Neural progenitor cell (in vitro differentiated cells): Measurements from ENCODE around the gene DAPL1. TPM values are rescaled to one million over a fixed set of nuclear protein-coding genes. Genes with fewer than 3 reads are reported as not detected.
"Not testable (repeated sequence)": the region's sequence is repeated elsewhere in the genome, so short reads cannot be mapped to it uniquely, and the experiment has no call there.

ENCODE experiments used
- DNase-seq: peaks from one replicate; pipeline ENCODE4 v3.0.0-alpha.2; 2016; ENCODE audit warnings: low spot score
- H2AFZ ChIP-seq: fragments of 200-600 bp; sonication (generic); replicated peaks from 2 replicates; pipeline ENCODE4 v1.6.1; 2016; ENCODE audit warnings: antibody characterized with exemption
- H3F3A ChIP-seq: fragments of 200-600 bp; sonication (generic); 2 replicates; pipeline ENCODE4 v1.6.1; 2016; ENCODE audit warnings: antibody characterized with exemption, low read depth
- H3K27ac ChIP-seq: fragments of 200-600 bp; sonication (generic); 2 replicates; pipeline ENCODE4 v1.5.1; 2016; ENCODE audit warnings: mild to moderate bottlenecking
- H3K27me3 ChIP-seq: fragments of 200-600 bp; sonication (generic); 2 replicates; pipeline ENCODE4 v1.6.1; 2016; ENCODE audit warnings: mild to moderate bottlenecking, moderate library complexity
- H3K36me3 ChIP-seq: fragments of 200-600 bp; sonication (generic); 2 replicates; pipeline ENCODE4 v1.5.1; 2016
- H3K4me1 ChIP-seq: fragments of 200-600 bp; sonication (generic); 2 replicates; pipeline ENCODE4 v1.6.1; 2016; ENCODE audit warnings: mixed run types
- H3K4me2 ChIP-seq: fragments of 200-600 bp; sonication (generic); 2 replicates; pipeline ENCODE4 v1.6.1; 2016
- H3K4me3 ChIP-seq: fragments of 200-600 bp; sonication (generic); 2 replicates; pipeline ENCODE4 v1.5.1; 2016
- H3K79me2 ChIP-seq: fragments of 200-600 bp; sonication (generic); 2 replicates; pipeline ENCODE4 v1.6.1; 2016; ENCODE audit warnings: low read depth
- H3K9ac ChIP-seq: fragments of 200-600 bp; sonication (generic); 2 replicates; pipeline ENCODE4 v1.6.1; 2016
- H3K9me3 ChIP-seq: fragments of 200-600 bp; sonication (generic); 2 replicates; pipeline ENCODE4 v1.5.1; 2016; ENCODE audit warnings: low read depth
- H4K20me1 ChIP-seq: fragments of 200-600 bp; sonication (generic); 2 replicates; pipeline ENCODE4 v1.6.1; 2016; ENCODE audit warnings: low read depth
- H3K27ac Mint-ChIP-seq: 3 replicates; pipeline ENCODE4 v1.8.0; 2021; ENCODE audit warnings: mixed read lengths
- H3K27me3 Mint-ChIP-seq: 2 replicates; pipeline ENCODE4 v1.8.0; 2022; ENCODE audit warnings: low read depth, mild to moderate bottlenecking, inconsistent platforms, moderate library complexity, mixed read lengths; ENCODE audit not compliant: insufficient read depth
- H3K36me3 Mint-ChIP-seq: 3 replicates; pipeline ENCODE4 v1.8.0; 2021; ENCODE audit warnings: mixed read lengths
- H3K4me1 Mint-ChIP-seq: 3 replicates; pipeline ENCODE4 v1.8.0; 2021; ENCODE audit warnings: mixed read lengths
- H3K4me3 Mint-ChIP-seq: 3 replicates; pipeline ENCODE4 v1.8.0; 2021; ENCODE audit warnings: mild to moderate bottlenecking, moderate library complexity, mixed read lengths
- H3K9me3 Mint-ChIP-seq: 3 replicates; pipeline ENCODE4 v1.8.0; 2020; ENCODE audit warnings: mixed read lengths
- total RNA-seq: library from RNA; depleted of rRNA; stranded (reverse); fragments of >200 nt; gene quantifications from 2 replicates; pipeline ENCODE4 v1.2.3, GENCODE V29; 2015; ENCODE audit warnings: low replicate concordance

The DAPL1 gene
- total RNA-seq, 1 donor from 2014 or later, result not detected

DNA sequence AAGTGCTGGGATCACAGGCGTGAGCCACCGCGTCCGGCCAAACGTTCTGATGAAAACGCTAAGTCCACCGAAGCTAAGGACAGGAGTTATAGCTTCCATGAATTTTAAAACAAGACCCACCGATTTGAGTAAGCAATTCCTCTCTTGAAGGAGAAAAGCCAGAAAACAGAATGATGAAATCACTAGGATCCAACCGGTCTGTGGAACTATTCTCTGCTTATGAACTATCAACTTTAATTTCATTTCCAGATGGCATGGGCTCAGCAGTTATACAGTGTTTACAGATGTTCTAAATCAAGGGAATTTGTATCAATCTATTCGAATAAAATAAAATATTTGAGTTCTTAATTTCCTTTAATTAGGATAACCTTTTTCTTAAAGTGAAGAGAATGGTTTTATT lies 66.5 kb downstream of the DAPL1 start:
- not testable (repeated sequence) for H3K36me3 ChIP-seq, H3F3A ChIP-seq, H4K20me1 ChIP-seq, H3K27ac Mint-ChIP-seq, H3K4me1 ChIP-seq, H3K4me2 ChIP-seq, H3K4me3 ChIP-seq, H3K27me3 ChIP-seq, H3K9me3 ChIP-seq, H3K36me3 Mint-ChIP-seq, H3K27me3 Mint-ChIP-seq, H3K9ac ChIP-seq, H3K27ac ChIP-seq, DNase-seq, H3K4me3 Mint-ChIP-seq, H3K4me1 Mint-ChIP-seq, H2AFZ ChIP-seq, H3K79me2 ChIP-seq
- H3K9me3 Mint-ChIP-seq, result peaks cover 16% of the 10 kb centered on the region

DNA sequence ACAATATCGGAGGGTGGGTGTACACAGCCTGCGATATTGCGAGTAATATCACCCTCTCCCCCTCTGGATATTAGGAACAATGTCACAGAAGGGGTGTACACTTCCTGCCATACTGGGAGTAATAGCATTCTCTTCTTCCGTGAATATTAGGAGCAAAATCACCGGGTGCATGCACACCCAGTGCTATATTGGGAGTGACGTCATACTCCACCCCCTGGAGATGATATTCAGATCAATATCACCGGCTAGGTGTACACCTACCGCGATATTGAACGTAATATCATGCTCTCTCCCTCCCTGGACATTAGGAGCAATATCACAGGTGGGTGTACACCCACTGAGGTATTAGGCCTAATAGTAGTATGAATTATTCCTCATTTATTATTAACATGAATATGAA lies 70.4 kb downstream of the DAPL1 start:
- not testable (repeated sequence) for H3F3A ChIP-seq, H3K4me3 ChIP-seq, H3K27ac ChIP-seq, H3K79me2 ChIP-seq, H3K4me1 Mint-ChIP-seq, H3K9me3 ChIP-seq, H3K27me3 Mint-ChIP-seq, H3K4me3 Mint-ChIP-seq, H2AFZ ChIP-seq, H3K27me3 ChIP-seq, DNase-seq, H3K36me3 ChIP-seq, H4K20me1 ChIP-seq, H3K9ac ChIP-seq, H3K4me2 ChIP-seq, H3K4me1 ChIP-seq, H3K36me3 Mint-ChIP-seq, H3K27ac Mint-ChIP-seq
- peaks cover 11% of the 10 kb centered on the region for H3K9me3 Mint-ChIP-seq

Other genes with a start within 250 kb of the DAPL1 start
- 7.5 and 11.9 TPM in 2 replicates for gene TANC1, start 173.3 kb downstream of the DAPL1 start, total RNA-seq